Right atrium auricular region (tissue), 2 donors: ENCODE data around the gene ZNF831. TPM values are rescaled to one million over a fixed set of nuclear protein-coding genes. Genes with fewer than 3 reads are reported as not detected.

Experiments
- DNase-seq: peaks from one replicate; pipeline ENCODE4 v3.0.0-alpha.2; 2019; ENCODE audit warnings: low spot score
- H3K27ac ChIP-seq, 2 donors: fragments of 200-600 bp; sonication (generic); 1 replicate in 1 of 2; 2 replicates in 1 of 2; pipeline ENCODE4 v1.5.1; 2016 to 2019
- H3K27me3 ChIP-seq, 2 donors: fragments of 200-600 bp; sonication (generic); one replicate each; pipeline versions ENCODE4 v1.5.1 to v1.6.0; 2017 to 2019
- H3K36me3 ChIP-seq: fragments of 200-600 bp; sonication (generic); one replicate; pipeline ENCODE4 v1.5.1; 2016
- H3K4me1 ChIP-seq, 2 donors: fragments of 200-600 bp; sonication (generic); one replicate each; pipeline versions ENCODE4 v1.5.1 to v1.6.0; 2017 to 2019
- H3K4me3 ChIP-seq, 2 donors: fragments of 200-600 bp; sonication (generic); 1 replicate in 1 of 2; 2 replicates in 1 of 2; pipeline ENCODE4 v1.5.1; 2017 to 2019; ENCODE audit warnings: mild to moderate bottlenecking in 1 of 2, moderate library complexity in 1 of 2
- H3K9me3 ChIP-seq, 2 donors: fragments of 200-600 bp; sonication (generic); one replicate each; pipeline ENCODE4 v1.5.1; 2019
- CTCF ChIP-seq, 2 donors: fragments of 200-600 bp; sonication (generic); IDR thresholded peaks; one replicate each; pipeline ENCODE4 v1.5.1; 2019; ENCODE audit warnings: antibody characterized with exemption in 2 of 2
- total RNA-seq, 2 donors: library from RNA; depleted of rRNA; stranded (reverse); fragments of >200 nt; gene quantifications; one replicate each; pipeline ENCODE4 v1.1.0, GENCODE V29; 2016

Gene ZNF831
- total RNA-seq, 2 donors from 2014 or later: 0.19 to 0.47 TPM

- Histone ChIP-seq H3K4me3 (no peak overlapping the region), H3K4me1 (no peaks in the 10 kb centered on the region), H3K36me3 (no peaks in the 10 kb centered on the region), H3K9me3 (no peaks in the 10 kb centered on the region), H3K27ac (no peak overlapping the region), H3K27me3 (no peaks in the 10 kb centered on the region)
- DNase-seq: no peak
- no peak for TF ChIP-seq CTCF (IDR thresholded peaks at IDR 0.05)
Measured at GRCh38 chr20:59291740-59292383, 128.2 kb downstream of the ZNF831 start.

GRCh38 chr20:59295531-59295930, 131.9 kb downstream of the ZNF831 start:
- no peak overlapping the region for H3K27ac ChIP-seq
- peaks cover 0 to 6% of the 10 kb centered on the region in 2 donors for H3K27me3 ChIP-seq
- TF ChIP-seq CTCF (IDR thresholded peaks at IDR 0.05): no peak
- no peaks in the 10 kb centered on the region for H3K36me3 ChIP-seq
- DNase-seq: no peak
- peaks cover 0 to 6% of the 10 kb centered on the region in 2 donors for H3K4me1 ChIP-seq
- H3K9me3 ChIP-seq: no peaks in the 10 kb centered on the region
- no peak overlapping the region for H3K4me3 ChIP-seq

- H3K36me3 ChIP-seq: no peaks in the 10 kb centered on the region
Measured at GRCh38 chr20:59297686-59298085, 134.1 kb downstream of the ZNF831 start.

GRCh38 chr20:59299945-59300332, 136.3 kb downstream of the ZNF831 start:
- no peak for TF ChIP-seq CTCF (IDR thresholded peaks at IDR 0.05)
- Histone ChIP-seq H3K36me3 (no peaks in the 10 kb centered on the region), H3K4me3 (no peak overlapping the region), H3K27ac (no peak overlapping the region), H3K27me3 (peaks cover 0 to 9% of the 10 kb centered on the region in 2 donors), H3K9me3 (no peaks in the 10 kb centered on the region), H3K4me1 (peaks cover 0 to 8% of the 10 kb centered on the region in 2 donors)
- no peak for DNase-seq

More at GRCh38 chr20:59297686-59298085, 134.1 kb downstream of the ZNF831 start:
- TF ChIP-seq CTCF (IDR thresholded peaks at IDR 0.05): no peak
- peaks cover 0 to 8% of the 10 kb centered on the region in 2 donors for H3K4me1 ChIP-seq
- no peak overlapping the region for H3K27ac ChIP-seq
- peaks cover 0 to 9% of the 10 kb centered on the region in 2 donors for H3K27me3 ChIP-seq
- no peak overlapping the region for H3K4me3 ChIP-seq
- DNase-seq: no peak
- no peaks in the 10 kb centered on the region for H3K9me3 ChIP-seq

GRCh38 chr20:59300333-59301081, 136.9 kb downstream of the ZNF831 start, which contains the start of gene EDN3:
Gene EDN3 (plus strand): TSS chr20:59300611. CDS start chr20:59300813, 202 bp downstream.
- no peaks in the 10 kb centered on the region for H3K36me3 ChIP-seq
- H3K4me1 ChIP-seq: peaks cover 0 to 8% of the 10 kb centered on the region in 2 donors
- no peak within 1 kb of the TSS for H3K27ac ChIP-seq
- no peak for DNase-seq
- H3K27me3 ChIP-seq: peaks cover 0 to 9% of the 10 kb centered on the region in 2 donors
- no peak for TF ChIP-seq CTCF (IDR thresholded peaks at IDR 0.05)
- H3K9me3 ChIP-seq: no peaks in the 10 kb centered on the region
- H3K4me3 ChIP-seq: no peak within 1 kb of the TSS
